ENCODE measurements around the gene HNRNPH1.

HNRNPH1 gene

DNA sequence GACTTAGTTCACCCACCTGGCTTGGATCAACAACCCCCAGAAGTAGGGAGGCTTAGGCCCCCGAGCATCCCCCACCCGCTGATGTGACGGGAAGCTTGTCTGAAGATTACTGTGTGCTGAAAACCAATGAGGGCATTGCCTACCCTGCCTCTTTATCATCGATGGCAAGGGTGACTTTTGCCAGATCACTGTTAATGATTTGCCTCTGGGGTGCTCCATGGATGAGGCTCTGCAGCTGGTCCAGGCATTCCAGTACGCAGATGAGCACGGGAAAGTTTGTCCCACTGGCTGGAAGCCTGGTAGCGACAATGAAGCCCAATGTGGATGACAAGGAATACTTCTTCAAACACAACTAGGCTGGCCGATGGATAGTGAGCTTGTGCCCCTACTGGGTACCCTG is 51.1 kb downstream of the HNRNPH1 start:
- no peak for TF ChIP-seq POLR2A (IDR thresholded peaks at IDR 0.05; ENCODE audit: low read depth, low read length)
- no peak for TF ChIP-seq POLR2AphosphoS5 (IDR thresholded peaks at IDR 0.05; ENCODE audit: low read depth, low read length)
- no peak for TF ChIP-seq TAF1 (IDR thresholded peaks at IDR 0.05; ENCODE audit: borderline replicate concordance, low read depth, low read length)
- DNase-seq (ENCODE audit: insufficient read length) (no peak), FAIRE-seq (no peak)

DNA sequence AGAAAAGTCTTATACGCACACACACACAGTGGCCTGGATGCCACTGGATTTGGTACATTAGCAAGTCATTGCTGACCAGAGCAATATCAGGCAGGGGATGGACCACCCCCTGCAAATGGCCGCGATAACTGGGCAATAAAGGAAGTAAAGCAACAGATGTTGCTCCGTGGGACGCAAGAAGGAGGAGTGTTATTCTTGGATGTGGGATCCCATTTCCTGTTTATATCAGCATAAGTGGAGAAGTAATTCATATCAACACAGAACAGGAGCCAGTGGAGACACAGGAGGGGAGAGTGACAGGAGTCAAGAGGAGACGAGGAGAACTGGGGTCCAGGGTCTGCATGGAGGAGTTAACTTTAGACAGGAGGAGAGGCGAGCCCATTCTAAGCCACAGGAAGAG is 54.8 kb downstream of the HNRNPH1 start:
- DNase-seq (ENCODE audit: insufficient read length) (no peak), FAIRE-seq (no peak)
- TF ChIP-seq POLR2AphosphoS5 (IDR thresholded peaks at IDR 0.05; ENCODE audit: low read depth, low read length) (no peak), TAF1 (IDR thresholded peaks at IDR 0.05; ENCODE audit: borderline replicate concordance, low read depth, low read length) (no peak), POLR2A (IDR thresholded peaks at IDR 0.05; ENCODE audit: low read depth, low read length) (no peak)

DNA sequence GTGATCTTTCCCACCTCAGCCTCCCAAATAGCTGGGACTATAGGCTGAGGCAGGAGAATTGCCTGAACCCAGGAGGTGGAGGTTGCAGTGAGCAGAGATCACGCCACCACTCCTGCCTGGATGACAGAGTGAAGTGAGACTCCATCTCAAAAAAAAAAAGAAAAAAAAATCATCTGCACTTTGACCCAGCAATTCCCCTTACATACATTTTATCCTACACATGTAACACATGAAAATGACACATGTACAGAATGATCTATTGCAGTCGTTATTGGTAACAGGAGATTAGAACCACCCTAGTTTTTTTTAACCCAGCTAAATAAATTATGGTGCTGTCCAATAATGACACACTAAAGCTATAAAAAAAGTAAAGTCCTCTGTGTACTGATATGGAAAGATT is 58.9 kb downstream of the HNRNPH1 start:
- DNase-seq (ENCODE audit: insufficient read length) (no peak), FAIRE-seq (no peak)
- TF ChIP-seq POLR2A (IDR thresholded peaks at IDR 0.05; ENCODE audit: low read depth, low read length) (no peak), TAF1 (IDR thresholded peaks at IDR 0.05; ENCODE audit: borderline replicate concordance, low read depth, low read length) (no peak), POLR2AphosphoS5 (IDR thresholded peaks at IDR 0.05; ENCODE audit: low read depth, low read length) (no peak)
